HG02885 (cell line): ENCODE measurements around the gene ATXN1.
A peak's percentile ranks its signal among the peaks of the same experiment; 100 is the strongest.

Experiments
- ATAC-seq: cut with Tn5 transposase; IDR thresholded peaks from one replicate; pipeline ENCODE4 v1.9.1; 2021; ENCODE audit warnings: mild to moderate bottlenecking; ENCODE audit not compliant: unreplicated experiment, poor library complexity

The ATXN1 gene

DNA sequence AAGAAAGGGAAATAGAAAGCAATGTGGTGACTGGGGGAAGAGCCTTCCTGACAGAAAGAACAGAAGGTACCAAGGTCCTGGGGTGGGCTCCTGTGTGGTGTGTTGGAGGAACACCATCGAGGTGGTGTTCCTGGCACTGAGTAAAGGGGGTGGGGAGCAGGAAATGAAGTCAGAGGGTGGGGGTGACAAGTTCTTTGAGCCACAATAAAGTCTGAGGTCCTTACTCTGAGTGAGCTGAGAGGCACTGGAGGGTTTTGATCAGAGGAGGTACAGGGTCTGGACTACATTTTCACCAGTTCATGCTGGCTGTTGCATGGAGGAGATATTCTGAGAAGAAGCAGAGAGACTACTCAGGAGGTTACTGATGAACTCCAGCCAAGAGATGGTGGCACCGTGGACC, 324.7 kb downstream of the ATXN1 start:
- no peak for ATAC-seq

DNA sequence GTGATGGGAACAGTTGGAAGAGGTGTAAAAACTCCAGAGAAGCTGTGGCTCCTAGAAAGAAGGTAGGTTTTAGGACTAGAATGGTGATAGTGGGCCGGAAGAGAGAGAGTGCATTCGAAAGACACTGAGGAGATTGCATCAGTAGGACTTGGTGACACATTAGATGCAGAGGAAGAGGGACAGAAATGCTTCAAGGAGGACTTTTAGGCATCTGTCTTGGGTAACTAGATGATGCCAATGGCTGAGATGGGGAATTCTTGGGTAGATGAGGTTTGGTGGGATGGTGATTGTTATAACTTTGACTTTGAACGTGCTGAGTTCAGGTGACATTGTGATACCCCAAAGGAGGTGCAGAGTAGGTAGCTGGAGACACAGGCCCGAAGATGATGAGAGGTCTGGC, 326.4 kb downstream of the ATXN1 start:
- no peak for ATAC-seq

DNA sequence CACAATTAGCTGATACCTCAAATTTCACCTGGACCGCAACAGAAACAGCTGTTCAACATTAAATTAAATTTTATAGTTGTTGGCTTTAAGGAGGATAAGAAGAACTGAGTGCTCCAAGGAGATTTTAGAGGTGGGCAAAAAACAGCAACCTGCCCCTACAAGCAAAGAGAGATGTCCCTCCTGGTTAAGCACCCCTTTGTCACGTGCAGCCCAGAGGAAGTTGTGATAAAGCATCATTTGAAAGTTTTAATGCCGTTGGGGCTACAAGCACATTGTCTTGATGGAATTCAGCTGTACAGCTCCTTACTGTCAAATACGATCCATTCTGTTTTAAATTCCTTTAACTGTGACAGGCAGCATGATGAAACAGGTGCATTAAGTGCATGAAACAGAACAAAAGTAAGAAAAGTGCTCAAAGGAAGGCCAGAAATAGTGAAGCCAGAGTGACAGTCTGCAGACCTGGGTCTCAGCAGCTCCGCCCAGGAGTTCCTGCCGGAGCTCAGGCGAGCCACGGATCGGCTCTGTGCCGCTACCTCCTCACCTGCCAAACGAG, 327.8 kb downstream of the ATXN1 start:
- no peak for ATAC-seq

DNA sequence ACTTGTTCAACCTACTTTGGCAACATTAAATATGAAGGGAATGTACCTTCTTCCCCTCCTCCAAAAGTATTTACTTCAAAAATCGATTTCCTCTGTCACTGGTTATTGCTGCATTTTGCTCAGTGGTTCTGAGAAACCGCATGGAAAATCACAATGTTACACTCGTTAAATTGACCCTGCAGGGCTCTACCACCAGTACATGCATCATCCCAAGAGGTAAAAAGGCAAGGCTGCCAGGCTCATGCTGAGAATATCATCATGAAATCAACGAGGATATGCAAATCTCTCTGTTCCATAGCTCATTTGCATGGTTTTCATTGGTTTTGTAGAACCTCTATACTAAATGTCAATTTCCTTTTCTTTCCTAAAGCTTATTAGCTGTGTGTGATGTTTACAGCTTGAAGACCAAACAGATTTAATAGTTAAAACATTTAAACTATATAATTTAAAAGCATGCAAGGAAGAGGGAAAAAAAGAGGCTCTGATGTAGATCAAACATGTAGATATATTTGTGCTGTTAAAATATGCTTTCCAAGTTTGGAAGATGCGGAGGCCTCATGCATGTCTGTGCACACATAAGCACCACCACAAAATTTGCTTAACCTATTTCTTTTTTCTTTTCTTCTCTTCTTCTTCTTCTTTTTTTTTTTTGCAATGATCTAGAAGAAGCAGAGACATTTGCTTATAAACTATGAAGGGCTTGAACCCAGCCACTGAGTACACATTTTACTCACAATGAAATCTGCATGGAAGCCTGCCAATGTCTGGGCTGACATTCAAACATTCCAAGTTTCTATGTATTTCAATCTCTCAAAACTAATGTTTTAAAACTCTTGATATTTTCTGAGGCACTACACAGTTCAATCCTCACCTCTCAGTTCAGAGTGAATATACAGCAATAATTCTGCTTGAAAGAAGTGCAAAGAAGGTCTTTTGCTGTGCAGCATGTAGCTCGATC, 328.9 kb downstream of the ATXN1 start:
- peak; percentile 76 for ATAC-seq

DNA sequence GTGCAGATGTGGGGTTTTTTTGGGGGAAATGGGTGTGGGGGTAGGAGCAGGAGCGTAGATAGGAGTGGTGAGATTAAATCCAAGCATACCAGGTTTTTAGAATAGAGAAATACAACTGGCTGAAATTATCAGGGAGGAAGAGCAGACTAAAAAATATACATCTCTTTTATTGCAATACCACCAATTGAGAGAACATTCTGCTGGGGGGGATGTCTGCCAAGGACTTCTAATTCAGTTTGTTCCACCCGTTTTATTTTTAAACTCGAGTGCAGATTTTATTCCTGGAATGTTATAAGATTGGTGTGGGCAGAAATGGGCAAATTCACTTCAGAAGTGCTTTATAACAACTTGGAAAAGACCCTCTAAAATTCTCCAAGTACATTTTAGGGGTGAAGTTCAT, 330.2 kb downstream of the ATXN1 start:
- ATAC-seq = no peak

DNA sequence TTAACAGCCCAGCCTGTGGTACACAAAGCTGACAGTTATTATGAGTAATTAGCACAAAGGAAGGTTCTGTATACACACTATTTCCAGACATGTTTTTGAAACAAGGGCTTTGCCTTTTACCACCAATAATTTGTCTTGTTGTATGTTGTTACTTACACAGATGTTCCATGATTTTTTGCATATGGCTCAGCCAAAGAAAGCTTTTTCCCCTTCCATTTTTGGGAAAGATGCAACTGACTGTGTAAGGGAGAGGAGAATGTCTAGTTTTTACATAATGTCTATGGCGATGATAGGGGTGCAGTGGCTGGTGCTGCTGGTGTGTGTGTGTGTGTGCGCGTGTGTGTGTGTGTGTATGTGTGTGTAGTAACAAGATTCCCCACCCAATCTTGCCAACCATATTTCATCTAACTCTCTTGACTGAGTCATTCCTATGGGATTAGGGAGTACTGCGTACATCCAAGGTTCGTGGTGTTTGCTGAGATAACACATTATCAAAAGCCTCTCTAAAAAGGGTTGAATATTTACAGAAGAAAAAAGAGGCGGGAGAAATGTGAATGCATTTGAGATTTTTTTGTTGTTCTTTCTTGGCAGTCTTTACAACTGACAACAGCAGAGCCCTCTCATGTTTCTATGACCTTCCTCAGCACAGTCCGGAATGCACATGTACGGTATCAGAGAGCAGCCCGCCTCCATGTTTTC, 330.7 kb downstream of the ATXN1 start:
- ATAC-seq = no peak

DNA sequence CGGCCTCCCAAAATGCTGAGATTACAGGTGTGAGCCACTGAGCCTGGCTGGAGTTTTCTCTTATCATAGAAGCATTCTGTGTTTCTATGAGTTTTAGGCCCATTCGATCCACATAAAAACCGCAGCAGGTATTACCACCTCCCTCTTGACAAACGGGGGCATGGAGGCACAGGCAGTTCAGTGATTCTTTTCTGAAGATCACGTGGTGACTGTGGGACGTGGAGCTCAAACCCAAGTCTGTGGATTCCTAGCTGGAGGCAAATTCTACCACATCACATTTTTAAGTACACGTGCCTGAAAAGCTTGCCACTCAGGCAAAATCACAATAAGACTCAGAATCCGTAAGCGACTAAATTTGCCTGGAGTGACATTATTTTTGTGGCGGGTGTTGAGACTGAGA, 331.6 kb downstream of the ATXN1 start:
- no peak for ATAC-seq

DNA sequence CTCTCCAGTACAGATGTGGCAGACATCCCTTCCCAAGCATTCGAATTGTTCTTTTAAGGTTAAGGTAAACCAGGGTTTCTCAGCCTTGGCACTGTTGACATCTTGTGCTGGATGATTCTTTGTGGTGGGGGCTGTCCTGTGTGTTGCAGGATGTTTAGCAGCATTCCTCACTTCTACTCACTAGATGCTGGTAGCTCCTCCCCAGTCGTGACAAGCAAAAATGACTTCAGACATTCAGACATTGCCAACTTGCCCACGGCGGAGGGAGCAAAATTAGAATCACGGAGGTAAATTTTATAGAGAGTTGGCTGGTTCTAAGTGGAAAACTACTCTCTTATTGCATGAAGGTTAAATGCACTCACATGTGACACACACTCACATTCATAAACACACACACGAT, 334.1 kb downstream of the ATXN1 start:
- ATAC-seq = no peak

DNA sequence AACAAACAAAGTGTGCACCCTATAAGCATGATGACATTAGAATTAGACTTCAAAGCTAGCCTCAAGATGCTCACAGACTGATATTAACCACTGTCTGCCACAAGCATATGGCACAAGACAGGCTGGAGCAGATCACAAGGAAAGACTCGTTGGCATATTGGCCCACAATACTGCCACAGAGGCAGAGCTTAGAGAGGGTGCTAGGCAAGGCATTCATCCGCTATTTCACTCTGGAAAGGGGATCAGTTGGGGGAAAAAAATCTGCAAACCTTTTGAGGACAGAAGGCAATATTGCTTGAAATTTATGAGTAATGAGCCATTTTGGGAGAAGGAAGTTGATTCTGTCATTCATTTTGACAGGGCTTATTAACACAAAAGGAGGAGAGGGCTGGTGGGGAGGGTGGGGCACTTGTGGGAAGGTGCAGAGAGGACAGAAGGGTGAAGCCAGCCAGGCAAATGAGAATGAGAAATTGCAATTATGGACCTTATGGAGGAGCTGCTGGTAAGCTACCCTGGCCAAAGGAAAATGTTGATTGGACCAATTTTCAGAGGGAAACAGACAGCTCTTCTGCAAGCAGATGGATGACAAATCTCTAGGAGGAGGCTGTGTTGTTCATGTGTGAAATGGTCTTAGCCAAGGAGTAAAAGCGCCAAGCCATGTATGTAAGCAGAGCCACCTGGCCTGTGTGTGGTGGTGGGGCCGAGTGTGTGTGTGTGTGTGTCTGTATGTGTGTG, 335.2 kb downstream of the ATXN1 start:
- ATAC-seq = no peak

DNA sequence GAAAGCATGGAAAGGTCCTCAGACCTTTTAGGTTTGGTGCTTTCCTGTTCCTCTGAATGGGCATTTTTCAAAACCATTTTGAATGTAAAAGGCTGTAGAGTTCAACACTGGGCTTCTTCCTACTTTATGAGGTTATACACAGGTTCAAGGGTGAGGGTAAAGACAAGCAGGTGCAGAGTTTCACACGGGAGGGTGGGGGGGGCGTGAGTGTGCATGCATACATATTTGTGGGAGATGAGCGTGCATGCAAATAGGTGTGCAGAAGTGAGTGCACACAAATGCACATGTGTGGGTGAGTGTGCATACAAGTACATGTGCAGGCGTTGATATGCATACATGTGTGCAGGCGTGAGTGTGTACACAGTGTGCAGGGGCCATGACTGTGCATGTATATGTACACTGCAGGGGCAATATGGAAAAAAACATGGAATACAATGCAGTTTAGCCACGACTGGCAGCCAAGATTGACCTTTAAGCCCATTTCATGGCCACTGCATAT, 339.7 kb downstream of the ATXN1 start:
- peak; percentile 24 for ATAC-seq

DNA sequence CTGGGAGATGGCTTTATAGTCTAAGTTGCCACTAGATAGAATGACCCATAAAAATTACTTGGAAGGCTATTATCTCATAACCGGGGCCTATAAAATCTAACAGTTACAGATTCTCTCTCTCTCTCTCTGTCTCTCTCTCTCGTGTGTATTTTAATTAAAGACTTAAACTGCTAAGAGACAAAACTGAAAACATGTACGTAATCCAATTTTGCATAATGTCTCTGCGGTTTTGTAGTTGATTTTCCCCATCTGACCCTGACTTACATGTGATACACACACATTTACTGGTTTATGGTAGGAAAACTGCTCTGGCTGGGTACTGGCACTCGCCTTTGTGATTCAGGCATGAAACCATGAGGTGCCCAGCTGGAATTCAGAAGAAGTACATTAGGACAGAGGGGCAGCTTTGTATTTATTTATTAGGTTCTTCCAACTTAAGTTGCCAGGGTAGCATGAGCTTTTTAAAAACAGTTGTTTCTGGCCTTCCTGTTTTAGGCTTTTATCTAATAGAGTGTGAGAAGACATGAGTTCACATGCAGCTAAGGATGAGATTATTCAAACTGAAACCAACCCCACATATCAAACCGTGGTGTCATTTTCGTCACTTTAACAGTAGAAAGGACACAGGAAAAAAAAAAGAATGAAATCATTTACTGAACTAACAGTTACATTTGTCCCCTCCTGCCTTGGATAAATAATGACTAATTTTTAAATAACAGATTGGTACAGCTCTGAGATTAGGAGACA, 340.4 kb downstream of the ATXN1 start:
- ATAC-seq = peak; percentile 71

DNA sequence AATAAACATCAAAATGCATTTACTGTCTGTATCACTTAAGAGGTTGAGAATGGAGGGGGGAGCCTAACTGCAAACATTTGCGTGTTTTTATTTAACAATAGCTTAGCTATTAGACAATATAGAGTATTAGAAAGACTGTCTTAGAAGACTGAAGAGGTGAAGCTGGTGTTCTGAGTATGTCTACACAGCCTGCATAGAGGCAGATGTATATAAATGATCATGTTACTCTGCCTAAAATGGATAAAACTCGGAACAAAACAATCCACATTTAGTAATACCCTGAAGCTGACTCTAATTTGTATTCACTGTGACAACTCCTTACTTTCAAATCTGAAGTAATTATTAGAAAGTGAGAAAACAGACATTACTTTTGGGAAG, 340.9 kb downstream of the ATXN1 start:
- peak; percentile 15 for ATAC-seq

DNA sequence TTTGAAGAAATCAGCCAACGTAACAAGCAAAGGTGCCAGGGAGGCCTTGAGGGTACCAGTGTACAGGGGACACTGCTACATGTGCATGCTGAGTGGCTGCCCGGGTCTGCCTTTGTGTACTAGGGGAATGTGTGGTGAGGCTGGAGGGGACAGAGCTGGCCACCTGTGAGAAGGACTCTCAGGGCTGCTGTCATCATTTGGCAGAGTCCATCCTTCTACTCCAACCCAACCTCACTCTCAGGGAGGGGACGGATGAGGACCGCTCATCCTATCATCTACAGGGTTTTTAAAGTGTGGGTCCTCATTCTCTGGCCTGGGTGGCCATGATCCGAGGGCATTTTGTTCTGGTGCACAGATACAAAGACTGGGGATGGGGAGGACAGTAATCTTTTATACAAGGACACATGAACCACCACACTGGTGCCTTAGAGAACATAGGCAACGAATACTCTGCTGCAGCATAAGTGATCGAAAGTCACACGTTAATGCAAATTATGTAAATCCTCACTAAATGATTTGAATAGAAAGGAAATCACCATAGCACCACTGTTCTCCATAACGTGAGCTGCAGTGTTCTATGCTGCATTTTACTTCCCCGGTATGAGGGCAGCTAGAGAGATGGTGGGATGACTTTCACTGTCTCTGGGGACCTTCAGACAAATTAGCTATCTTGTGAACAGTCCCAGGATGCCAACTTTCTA, 341.5 kb downstream of the ATXN1 start:
- ATAC-seq = peak; percentile 59

DNA sequence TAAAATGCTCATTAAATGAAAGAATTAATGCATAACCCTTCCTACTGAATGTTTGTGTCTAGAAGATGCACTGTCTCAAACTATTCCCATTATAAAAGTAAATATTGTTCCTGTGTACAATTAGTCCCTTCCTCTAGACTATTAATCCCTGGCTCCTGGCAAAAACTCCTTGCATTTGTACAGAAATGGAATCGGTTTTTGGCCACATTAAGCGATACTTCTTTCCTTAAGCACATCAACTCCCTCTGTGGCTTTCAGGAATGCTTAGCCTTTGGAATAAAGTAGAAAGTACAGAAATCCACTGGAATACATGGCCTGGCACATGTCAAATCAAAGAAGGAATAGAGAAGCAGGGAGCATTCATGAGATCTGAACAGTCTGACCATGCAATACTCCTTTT, 343.1 kb downstream of the ATXN1 start:
- ATAC-seq = no peak

DNA sequence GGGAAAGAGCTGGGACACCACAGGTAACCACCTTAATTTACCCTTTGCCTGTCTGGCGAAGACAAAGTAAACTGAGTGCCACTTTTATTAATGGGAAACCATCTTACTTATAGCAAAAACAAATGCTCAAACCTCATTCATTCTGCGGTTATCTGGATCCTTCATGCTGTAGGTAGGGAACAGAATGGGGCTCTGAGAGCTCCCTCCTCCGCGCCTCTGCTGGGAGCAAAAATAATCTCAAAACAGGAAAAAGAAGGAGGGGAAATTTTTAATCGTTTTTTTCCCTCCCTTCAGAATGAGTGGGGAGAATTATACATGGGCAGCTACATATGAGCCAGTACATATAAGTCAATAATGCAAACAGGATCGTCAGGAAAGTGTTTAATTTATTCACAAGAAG, 345.6 kb downstream of the ATXN1 start:
- ATAC-seq = no peak

DNA sequence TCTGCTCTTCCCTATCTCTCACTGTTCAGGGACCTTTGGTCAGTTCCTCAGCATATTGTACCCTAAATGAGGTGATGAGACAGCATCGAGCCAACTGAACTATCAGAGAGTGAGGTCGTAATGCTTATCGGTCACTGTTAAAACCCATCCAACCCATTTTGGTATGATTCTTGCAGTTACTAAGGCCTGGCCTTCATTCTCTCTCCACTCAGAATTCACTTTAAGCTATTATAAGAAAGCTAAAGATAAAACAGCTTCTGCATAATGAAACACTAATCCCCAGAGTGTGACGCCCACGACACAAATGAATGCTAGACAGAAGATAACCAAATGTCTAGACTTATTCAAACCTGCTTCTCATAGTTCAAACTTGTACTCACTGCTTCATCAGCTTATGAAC, 347.1 kb downstream of the ATXN1 start:
- ATAC-seq = peak; percentile 72

DNA sequence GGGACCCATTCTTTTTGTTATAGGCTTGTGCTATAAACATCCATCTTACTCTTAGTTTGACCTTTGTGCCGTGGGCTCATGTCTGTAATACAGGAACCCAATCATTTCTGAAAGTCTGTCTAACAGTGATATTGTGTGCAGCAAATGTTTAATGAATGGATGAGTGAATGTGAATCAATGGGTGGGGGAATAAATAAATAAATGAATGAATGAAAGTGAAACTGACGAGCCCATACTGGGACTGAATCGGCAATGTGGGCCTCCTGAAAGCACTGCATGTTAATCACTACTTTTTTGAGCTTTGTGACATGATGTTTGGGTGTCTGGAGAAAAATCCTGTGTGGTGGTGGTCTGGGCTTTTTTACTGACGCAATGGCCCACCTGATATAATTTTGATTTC, 347.9 kb downstream of the ATXN1 start:
- no peak for ATAC-seq

DNA sequence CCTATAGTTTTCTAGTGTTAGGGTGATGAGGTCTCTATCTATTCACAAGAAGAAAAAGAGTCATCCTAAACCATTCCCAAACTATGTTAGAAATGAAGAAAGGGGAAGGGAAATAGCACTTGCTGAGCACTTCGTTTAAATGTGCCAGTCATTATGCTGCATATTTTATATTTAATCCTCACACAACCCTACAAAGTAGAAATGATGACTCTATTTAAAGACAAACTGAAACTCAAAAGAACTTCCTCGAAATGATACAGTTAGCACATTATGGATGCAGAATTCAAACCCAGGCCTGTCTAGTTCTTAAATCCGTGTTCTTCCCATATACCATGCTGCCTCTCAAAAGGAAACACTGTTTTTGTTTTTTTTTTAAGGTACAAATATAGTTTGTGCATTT, 348.3 kb downstream of the ATXN1 start:
- no peak for ATAC-seq

DNA sequence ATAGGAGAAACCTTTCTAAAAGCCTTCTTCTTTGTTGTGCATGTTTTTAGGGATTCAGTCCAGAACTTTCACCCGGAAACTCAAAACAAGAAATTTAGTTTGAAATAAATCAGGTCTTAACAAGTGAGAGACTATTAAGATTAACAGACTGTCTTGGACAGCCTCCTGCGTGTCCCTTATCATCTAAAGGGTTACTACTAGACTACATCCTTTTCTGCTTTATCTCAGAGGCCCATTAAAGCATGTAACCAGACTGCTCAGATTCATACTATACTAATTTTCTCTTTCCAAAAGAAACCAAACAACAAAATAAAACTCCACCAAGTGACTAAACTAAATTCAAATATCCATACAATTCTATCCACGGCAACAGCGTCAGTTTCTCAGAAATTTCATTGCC, 349.1 kb downstream of the ATXN1 start:
- no peak for ATAC-seq
